Epithelial cell of esophagus (primary cell): ENCODE measurements around the gene TNFRSF18.
A peak's percentile ranks its signal among the peaks of the same experiment; 100 is the strongest.

Source experiments
- DNase-seq: peaks from one replicate; pipeline ENCODE4 v3.0.0; 2010; ENCODE audit warnings: low read depth
- H3K4me3 ChIP-seq: 2 replicates; pipeline ENCODE4 v1.5.1; 2011; ENCODE audit warnings: mild to moderate bottlenecking, low read length, control low read depth
- TF ChIP-seq, protein P1 (sequence below): IDR thresholded peaks from 2 replicates; pipeline ENCODE4 v1.5.1; 2011; ENCODE audit warnings: low read depth, mild to moderate bottlenecking, low read length, control low read depth, inconsistent platforms; ENCODE audit not compliant: insufficient read depth; ENCODE audit errors: missing control alignments

The TNFRSF18 gene

DNA sequence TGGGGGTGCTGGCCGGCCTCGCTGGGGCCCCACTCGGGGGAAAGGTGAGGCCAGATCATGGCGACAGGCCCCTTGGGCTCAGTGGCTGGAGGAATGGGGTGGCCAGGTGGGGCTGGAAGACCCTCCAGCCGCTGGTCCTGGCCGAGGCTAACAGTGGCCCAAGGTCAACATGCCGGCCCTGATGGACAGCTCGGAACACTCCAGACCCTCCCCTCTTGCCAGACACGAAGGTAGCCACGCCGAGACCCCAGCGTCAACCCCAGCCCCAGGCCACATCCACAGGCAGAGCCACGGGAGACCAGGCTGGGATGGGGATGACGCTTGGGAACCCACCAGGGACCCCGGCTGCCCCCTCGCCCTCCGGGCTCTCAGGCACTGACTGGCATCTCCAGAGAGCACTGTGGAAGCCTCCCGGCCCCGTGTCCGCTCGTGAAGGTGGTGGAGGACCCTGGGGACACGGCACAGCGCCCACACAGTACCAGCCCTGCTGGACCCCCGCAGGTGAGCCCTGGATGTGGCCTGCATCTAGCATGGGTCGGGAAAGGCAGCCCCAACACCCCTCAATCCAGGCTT lies 41.0 kb upstream of the TNFRSF18 start:
- no peak for DNase-seq
- TF ChIP-seq, protein P1, sequence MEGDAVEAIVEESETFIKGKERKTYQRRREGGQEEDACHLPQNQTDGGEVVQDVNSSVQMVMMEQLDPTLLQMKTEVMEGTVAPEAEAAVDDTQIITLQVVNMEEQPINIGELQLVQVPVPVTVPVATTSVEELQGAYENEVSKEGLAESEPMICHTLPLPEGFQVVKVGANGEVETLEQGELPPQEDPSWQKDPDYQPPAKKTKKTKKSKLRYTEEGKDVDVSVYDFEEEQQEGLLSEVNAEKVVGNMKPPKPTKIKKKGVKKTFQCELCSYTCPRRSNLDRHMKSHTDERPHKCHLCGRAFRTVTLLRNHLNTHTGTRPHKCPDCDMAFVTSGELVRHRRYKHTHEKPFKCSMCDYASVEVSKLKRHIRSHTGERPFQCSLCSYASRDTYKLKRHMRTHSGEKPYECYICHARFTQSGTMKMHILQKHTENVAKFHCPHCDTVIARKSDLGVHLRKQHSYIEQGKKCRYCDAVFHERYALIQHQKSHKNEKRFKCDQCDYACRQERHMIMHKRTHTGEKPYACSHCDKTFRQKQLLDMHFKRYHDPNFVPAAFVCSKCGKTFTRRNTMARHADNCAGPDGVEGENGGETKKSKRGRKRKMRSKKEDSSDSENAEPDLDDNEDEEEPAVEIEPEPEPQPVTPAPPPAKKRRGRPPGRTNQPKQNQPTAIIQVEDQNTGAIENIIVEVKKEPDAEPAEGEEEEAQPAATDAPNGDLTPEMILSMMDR = no peak
- H3K4me3 ChIP-seq = no peak overlapping the region

DNA sequence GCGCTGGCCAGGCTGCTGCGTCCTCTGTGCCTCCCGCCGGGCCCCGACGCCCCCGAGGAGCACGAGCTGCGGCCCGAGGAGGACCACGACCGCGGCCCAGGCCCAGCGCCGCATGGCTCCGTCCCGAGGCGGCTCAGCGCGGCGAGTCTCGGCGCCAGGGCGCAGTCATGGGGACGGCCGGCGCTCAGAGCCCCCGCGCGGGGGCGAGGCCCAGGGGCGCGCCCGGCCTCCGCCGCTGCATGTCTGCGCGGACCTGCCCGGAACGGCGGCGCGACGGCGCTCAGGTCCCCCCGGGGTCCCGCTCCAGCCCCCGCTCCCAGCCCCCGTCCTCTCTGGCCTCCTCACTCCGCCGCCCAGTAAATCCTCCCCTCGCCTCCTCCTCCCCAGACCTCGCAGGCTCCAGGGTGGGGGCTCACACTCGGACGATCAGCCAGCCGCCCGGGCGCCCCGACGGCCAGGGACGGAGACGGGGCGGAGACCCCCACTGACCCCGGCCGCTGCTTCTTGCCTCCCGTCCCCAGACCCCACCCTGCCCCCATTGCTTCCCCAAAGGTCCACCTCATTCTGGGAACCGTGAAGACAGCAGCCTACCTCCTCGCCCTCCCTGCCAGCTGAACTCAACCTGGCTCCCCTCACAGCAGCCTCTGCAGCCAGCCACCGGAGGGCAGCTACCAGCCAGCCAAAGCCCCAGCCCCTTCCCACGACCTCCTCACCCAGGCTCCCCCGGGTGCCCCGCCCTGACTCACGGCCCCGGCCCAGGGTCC lies 40.4 kb upstream of the TNFRSF18 start, which contains the start of gene C1QTNF12:
C1QTNF12 (minus strand) TSS at position 146 of the 764 bp plus-strand sequence; CDS start at position 114, 32 bp downstream.
- DNase-seq = peak; percentile 27
- TF ChIP-seq, protein P1 = no peak
- no peak within 1 kb of the TSS for H3K4me3 ChIP-seq

GRCh38 chr1:1245817-1246576 lies 39.6 kb upstream of the TNFRSF18 start:
- TF ChIP-seq, protein P1 = no peak
- no peak for DNase-seq
- no peak overlapping the region for H3K4me3 ChIP-seq

DNA sequence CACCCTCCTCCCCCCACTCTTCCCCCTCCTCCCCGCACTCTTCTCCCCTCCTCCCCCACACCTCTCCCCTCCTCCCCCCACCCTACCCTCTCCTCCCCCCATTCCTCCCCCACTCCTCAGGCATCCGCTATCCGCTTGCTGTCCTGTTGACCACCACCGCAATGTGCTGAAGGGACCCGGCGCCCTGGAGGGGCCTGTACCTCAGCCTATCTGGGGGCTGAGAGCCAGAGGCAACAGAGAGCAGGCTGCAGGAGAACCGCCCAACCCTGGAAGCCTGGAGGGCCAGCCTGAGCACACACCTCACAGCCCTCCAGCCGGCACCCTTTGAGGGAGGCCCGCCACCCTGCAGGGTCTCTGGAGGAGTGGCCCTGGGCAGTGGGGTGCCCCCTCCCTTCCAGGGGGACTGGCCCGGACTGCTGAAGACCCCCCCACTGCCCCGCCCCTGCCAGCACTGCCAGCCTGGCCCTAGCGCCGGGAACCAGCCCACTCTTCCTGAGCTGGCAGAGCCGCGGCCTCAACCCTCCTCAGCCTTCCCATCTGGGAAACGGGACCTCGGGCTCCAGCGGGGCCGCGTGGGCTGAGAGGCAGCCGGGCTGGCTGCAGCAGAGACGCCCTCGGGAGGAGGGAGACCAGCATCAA lies 38.9 kb upstream of the TNFRSF18 start:
- no peak overlapping the region for H3K4me3 ChIP-seq
- TF ChIP-seq, protein P1 = no peak
- no peak for DNase-seq

- no peak for DNase-seq
- TF ChIP-seq, protein P1 = no peak
- no peak overlapping the region for H3K4me3 ChIP-seq
Observed at GRCh38 chr1:1244192-1244811, 37.9 kb upstream of the TNFRSF18 start.

GRCh38 chr1:1243807-1244191 lies 37.4 kb upstream of the TNFRSF18 start:
- DNase-seq = no peak
- TF ChIP-seq, protein P1 = no peak
- H3K4me3 ChIP-seq = no peak overlapping the region
